Measurements from ENCODE around the gene TMEM140.

DNA sequence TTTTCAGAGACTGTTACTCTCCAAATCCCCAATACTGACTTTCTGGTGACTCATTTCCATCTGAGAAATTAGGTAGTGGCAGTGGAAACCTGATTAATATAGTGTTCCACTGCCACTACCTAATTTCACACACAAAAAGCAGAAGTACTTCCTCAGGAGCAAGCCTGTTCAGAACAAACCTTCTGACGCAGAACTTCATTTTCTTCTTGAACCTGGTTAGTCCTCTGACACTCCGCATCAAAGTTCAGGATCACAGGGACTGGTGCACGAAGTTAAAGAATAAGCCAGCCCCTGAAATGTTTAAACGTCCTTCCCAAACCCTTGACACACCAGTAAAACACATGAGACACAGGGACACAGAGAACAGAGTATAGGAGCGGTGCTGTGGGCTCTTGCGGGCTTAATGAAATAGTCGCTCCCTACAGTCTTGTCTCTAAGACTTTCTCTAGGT, 59.1 kb downstream of the TMEM140 start:
- TF ChIP-seq RAD21 (IDR thresholded peaks at IDR 0.05; ENCODE audit: low read depth) (no peak), EP300 (IDR thresholded peaks at IDR 0.05; ENCODE audit: borderline replicate concordance) (no peak), CEBPB (IDR thresholded peaks at IDR 0.05) (no peak), TAF1 (IDR thresholded peaks at IDR 0.05; ENCODE audit: low read depth) (no peak), TCF12 (IDR thresholded peaks at IDR 0.05; ENCODE audit: low read depth) (no peak), FOXM1 (IDR thresholded peaks at IDR 0.05; ENCODE audit: borderline replicate concordance, low read depth) (no peak)
- TF ChIP-seq, protein P1, sequence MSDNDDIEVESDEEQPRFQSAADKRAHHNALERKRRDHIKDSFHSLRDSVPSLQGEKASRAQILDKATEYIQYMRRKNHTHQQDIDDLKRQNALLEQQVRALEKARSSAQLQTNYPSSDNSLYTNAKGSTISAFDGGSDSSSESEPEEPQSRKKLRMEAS (IDR thresholded peaks at IDR 0.05): no peak
- TF ChIP-seq, protein P2, sequence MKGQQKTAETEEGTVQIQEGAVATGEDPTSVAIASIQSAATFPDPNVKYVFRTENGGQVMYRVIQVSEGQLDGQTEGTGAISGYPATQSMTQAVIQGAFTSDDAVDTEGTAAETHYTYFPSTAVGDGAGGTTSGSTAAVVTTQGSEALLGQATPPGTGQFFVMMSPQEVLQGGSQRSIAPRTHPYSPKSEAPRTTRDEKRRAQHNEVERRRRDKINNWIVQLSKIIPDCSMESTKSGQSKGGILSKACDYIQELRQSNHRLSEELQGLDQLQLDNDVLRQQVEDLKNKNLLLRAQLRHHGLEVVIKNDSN (IDR thresholded peaks at IDR 0.05): no peak
- TF ChIP-seq, protein P3, sequence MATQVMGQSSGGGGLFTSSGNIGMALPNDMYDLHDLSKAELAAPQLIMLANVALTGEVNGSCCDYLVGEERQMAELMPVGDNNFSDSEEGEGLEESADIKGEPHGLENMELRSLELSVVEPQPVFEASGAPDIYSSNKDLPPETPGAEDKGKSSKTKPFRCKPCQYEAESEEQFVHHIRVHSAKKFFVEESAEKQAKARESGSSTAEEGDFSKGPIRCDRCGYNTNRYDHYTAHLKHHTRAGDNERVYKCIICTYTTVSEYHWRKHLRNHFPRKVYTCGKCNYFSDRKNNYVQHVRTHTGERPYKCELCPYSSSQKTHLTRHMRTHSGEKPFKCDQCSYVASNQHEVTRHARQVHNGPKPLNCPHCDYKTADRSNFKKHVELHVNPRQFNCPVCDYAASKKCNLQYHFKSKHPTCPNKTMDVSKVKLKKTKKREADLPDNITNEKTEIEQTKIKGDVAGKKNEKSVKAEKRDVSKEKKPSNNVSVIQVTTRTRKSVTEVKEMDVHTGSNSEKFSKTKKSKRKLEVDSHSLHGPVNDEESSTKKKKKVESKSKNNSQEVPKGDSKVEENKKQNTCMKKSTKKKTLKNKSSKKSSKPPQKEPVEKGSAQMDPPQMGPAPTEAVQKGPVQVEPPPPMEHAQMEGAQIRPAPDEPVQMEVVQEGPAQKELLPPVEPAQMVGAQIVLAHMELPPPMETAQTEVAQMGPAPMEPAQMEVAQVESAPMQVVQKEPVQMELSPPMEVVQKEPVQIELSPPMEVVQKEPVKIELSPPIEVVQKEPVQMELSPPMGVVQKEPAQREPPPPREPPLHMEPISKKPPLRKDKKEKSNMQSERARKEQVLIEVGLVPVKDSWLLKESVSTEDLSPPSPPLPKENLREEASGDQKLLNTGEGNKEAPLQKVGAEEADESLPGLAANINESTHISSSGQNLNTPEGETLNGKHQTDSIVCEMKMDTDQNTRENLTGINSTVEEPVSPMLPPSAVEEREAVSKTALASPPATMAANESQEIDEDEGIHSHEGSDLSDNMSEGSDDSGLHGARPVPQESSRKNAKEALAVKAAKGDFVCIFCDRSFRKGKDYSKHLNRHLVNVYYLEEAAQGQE (IDR thresholded peaks at IDR 0.05; ENCODE audit: low read depth): no peak

Measured in Ishikawa (cell line).